Central memory CD4-positive, alpha-beta T cell (primary cell): Measurements from ENCODE around the gene VPS13A.
"Not testable (repeated sequence)": the region's sequence is repeated elsewhere in the genome, so short reads cannot be mapped to it uniquely, and the experiment has no call there.

Experiments used
- DNase-seq: peaks from one replicate; pipeline ENCODE4 v3.0.0; 2022

Gene VPS13A

DNA sequence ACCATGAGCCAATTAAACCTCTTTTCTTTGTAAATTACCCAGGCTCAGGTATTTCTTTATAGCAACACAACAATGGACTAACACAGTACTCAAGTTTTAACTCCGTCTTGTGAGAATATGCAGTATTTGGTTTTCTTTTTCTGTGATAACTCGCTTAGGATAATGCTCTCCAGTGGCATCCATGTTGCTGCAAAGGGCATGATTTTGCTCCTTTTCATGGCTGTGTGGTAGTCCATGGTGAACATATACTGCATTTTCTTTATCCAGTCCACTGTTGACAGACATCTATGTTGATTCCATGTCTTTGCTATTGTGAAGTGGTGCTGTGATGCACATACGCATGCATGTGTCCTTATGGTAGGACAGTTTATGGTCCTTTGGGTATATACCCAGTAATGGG is 10.9 kb downstream of the VPS13A start:
- no peak for DNase-seq

DNA sequence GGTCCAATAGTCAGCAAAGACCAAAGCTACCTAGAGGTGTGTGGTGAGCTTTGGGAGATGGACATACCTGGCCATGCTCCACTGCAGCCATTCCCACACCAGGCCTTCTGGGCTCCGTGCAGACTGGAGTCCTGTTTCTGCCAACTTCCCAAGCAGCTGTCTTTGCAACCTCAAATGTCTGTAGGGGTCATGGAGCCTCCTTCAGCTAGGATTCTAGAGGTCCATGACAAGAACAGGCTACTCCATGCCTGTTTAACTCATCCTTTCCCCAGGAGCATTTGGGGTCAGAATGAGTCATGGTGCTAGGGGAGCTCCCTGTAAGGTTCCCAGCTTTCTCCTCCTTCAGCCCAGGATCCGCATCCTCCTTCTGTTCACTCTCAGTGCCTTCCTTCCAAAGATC is 17.1 kb downstream of the VPS13A start:
- DNase-seq = no peak

DNA sequence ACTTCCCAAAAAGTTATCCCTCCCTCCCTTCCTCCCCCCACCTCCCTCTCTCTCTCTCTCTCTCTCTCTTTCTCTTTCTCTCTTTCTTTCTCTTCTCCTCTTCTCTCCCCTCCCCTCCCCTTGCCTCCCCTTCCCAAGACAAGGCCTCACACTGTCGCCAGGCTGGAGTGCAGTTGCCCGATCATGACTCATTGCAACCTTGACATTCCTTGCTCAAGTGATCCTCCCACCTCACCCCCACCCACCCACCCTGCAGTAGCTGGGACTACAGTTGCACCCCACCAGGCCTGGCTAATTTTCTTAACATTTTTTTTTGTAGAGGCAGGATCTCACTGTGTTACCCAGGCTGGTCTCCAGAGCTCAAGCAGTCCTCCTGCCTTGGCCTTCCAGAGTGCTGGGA is 32.8 kb downstream of the VPS13A start:
- DNase-seq = no peak

DNA sequence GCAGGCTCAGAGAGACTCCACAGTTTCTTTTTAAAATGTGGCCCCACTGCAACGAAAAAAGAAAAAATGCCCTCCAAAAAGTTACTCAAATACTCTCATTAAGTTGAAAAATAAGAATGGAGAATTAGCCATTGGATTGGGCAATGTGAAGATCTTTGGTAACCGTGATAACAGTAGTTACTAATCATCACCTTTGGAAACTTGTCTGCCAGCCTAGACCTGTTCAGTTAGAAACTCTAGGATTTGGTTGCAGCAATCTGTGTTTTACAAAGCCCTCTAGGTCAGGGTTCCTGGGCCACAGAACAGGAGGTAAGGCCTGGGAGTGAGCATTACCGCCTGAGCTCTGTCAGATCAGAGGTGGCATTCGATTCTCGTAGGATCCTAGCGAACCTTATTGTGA is 34.2 kb downstream of the VPS13A start:
- DNase-seq = no peak

DNA sequence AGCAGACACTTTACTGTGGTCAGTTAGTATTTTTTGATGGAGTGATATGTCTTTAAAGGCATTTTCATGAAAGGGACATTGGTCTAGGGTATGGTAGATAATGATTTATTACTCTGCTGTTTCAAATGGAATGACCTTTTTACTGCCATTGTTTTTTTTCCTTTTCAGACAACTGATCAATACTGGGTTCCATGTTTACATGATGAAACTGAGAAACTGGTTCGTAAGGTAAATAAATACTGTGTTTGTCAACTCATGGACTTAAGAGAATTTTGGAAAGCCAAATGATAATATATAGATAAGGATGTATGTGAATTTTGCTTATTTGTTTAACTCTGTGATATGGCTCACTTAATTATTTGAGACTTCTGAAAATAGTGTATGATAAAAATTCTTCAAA is 35.5 kb downstream of the VPS13A start:
- DNase-seq = no peak

DNA sequence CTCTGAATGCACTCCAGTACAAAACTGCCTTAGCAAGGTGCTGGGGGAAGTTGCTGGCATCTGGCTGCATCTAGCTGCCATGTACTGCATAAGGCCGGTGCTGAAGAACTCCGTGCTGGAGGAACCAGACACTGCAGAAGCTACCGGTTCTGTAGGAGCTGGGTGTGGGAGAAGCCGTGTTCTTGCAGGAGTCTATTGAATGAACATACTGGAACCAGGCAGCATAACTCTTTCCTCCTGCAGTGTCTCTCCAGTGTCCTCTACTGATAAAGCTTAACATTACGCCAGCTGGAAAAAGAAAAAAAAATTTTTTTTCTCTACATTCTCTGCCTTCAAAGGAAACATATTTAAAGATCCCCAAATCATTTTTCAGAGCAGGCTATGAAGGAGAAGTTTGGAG is 38.5 kb downstream of the VPS13A start:
- no peak for DNase-seq

DNA sequence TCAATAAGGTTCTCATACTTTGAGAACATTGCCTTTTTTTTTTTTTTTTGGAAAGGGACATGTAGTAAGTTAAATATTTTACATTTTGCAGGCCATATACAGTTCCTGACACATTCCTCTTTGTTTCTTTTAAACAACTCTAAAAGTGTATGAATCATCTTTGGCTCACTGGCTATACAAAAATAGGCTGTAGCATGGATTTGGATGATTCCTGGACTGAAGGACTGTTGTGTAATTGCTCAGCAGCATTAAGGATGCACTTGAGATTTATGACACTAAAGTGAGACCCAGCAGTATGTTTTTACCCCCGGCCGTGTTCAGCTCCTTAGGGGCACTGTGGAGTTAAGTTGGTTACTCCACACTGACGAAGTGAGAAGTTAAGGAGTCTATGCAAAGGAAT is 41.3 kb downstream of the VPS13A start:
- no peak for DNase-seq

DNA sequence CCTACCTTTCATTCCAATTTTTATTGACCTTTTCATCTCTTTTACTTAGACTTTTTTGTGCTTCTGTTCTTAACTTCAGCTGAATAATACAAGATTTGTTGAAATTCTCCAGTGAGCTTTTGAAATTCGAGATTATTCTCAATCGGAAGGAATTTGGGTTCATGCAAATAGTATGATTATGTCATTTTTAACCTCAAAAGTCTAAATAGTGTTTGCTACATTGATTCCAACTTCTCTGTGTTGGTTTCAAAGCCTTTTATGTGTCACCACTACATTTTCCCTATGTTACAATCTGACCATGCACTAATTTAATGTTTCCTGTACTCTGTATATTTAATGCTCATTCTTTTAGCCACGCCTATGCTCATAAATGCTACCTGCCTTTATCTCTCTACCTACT is 44.1 kb downstream of the VPS13A start:
- DNase-seq = no peak

DNA sequence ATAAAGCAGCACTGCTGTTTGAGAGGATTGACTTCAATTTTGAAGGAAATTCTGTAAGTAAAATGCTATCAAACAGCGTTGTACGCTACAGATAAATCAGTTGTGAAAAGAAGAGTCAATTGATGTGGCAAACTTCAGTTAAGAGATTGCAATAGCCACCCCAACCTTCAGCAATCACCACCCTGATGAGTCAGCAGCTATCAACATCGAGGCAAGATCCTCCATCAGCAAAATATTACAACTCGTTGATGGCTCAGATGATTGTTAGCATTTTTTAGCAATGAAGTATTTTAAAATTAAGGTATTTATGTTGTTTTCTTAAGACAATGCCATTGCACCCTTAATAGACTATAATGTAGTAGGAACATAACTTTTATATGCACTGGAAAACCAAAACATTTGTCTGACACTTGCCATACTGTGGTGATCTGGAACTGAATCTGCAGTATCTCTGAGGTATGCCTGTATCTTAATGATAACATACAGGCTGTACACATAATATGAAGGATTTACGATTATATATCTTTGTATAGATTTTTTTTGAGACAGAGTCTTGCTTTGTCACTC is 47.5 kb downstream of the VPS13A start:
- DNase-seq = no peak

DNA sequence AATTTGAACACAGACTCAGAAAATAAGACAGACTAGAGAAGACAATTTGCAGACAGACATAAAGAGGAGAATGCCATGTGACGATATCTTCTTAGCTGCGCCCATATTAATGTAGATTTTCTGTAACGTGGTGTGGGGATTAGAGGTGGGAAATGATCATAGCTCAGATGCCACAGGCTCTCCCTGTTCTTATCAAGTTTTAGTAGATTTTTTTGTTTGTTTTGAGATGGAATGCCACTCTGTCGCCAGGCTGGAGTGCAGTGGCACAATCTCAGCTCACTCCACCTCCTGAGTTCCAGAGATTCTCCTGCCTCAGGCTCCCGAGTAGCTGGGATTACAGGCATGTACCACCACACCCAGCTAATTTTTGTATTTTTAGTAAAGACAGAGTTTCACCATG is 59.4 kb downstream of the VPS13A start:
- no peak for DNase-seq

DNA sequence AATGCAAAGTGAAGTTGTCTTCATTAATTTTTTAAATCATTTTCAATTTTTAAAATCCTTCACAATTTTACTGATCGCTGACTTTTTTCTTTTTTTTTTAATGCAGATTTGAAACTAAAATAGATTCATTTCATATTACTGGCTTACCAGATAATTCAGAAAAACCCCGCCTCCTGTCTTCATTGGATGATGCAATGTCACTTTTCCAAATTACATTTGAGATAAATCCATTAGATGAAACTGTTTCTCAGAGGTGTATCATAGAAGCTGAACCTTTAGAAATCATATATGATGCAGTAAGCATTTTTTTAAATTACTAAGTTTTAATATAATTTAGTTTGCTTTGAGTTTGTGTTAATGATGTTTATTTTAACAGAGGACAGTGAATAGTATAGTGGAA is 60.6 kb downstream of the VPS13A start:
- no peak for DNase-seq

DNA sequence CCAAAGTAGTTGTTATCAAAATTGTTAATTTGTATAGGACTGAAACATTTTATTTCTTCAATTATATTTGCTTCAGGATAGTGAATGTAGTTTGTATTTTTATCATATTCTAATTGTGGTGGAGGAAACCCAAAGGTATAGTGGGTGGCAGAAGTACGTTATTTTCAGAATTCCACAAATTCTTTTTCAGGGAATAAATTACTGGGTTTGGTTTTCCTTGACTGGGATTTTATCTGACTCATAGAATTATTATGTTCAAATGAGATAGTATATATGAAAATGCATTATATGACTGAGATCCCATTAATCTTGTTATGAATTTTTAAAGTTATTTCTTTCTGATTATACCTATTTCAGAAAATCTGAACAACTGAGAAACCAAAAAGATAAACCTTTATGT is 73.7 kb downstream of the VPS13A start:
- no peak for DNase-seq

DNA sequence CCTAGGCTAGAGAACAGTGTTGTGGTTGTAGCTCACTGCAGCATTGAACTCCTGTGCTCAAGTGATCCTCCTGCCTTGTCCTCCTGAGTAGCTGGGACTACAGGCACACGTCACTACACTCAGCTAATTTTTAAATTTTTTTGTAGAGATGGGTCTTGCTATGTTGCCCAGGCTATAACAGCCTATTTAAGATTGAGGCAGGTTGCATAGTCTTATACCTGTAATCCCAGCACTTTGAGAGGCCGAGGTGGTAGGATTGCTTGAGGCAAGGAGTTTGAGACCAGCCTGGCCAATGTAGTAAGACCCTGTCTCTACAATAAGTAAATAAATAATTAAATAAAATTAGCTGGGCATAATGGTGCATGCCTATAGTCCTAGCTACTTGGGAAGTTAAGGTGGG is 79.9 kb downstream of the VPS13A start:
- no peak for DNase-seq

DNA sequence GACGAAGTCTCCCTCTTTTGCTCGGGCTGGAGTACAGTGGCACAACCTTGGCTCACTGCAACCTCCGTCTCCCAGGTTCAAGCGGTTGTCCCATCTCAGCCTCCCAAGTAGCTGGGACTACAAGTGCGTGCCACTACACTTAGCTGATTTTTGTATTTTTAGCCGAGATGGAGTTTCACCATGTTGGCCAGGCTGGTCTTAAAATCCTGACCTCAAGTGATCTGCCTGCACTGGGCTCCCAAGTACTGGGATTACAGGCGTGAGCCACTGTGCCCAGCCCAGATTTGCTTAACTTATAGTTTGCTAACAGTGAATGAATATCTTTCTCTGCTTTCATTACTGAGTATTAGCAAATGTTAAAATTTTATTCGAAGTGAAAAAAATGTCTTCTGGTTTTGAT is 84.3 kb downstream of the VPS13A start:
- DNase-seq = no peak

DNA sequence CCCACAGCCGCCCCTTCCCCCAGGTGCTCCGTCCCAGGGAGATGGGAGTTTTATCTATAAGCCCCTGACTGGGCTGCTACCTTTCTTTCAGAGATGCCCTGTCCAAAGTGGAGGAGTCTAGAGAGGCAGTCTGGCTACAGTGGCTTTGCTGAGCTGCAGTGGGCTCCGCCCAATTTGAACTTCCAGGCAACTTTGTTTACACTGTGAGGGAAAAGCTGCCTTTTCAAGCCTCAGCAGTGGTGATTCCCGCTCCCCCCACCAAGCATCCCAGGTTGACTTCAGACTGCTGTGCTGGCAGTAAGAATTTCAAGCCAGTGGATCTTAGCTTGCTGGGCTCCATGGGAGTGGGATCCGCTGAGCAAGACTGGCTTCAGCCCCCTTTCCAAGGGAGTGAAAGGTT is 90.4 kb downstream of the VPS13A start:
- DNase-seq = not testable (repeated sequence)

DNA sequence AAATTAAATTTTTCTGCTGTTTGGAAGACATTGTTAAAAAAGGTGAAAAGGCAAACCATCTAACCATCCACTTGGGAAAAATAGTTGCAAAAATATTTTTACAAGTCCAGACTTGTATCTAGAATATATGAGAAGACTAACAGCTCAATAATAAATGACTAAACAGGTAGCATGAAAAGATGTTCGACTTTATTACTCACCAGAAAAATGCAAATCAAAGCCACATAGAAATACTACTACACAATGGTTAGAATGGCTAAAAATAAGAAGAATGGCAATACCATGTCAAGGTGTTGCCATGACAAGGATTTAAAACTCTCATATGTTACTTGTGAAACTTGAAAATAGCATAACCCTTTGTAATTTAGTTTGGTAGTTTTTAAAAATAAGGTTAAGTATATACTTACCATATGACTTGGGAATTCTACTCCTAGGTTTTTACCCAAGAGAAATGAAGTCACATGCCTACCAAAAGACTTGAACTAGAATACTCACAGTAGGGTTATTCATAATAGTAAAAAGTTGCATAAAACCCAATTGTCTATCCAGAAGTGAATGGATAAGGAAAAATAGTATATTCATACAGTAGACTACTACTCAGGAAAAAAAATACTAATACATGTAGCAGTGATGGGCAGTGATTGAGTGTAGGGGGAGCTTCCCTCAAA is 93.8 kb downstream of the VPS13A start:
- no peak for DNase-seq

DNA sequence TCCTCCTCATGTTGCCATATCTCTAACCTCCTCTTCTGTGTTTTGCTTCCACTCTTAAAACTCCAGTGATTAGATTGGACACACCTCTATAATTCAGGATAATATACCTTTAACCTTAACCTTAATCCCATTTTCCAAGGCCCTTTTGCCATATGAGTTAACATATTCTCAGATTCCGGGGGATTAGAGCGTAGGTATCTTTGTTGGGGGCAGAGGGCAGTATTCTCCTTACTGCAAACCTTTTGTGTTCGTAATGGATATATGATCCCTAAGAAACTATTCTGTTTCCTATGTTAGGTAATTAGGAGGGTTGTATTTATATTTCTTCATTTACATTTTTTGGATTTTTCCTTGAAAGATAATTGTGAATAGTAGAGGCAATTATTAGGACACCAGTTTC is 99.5 kb downstream of the VPS13A start:
- no peak for DNase-seq

DNA sequence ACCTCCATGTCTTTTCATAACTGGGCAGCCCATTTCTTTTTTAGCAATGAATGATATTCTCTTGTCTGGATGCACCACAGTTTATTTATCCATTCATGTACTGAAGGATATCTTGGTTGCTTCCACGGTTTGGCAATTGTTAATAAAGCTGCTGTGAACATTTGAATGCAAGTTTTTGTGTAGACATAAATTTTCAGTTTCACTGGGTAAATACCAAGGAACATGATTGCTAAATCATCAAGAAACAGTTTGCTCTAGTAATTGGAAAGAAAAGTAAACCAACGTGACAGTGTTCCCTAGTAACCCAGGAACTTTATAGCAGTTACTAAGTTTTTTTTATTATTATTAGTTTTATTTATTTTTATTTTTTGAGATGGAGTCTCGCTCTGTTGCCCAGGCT is 100.4 kb downstream of the VPS13A start:
- DNase-seq = no peak

DNA sequence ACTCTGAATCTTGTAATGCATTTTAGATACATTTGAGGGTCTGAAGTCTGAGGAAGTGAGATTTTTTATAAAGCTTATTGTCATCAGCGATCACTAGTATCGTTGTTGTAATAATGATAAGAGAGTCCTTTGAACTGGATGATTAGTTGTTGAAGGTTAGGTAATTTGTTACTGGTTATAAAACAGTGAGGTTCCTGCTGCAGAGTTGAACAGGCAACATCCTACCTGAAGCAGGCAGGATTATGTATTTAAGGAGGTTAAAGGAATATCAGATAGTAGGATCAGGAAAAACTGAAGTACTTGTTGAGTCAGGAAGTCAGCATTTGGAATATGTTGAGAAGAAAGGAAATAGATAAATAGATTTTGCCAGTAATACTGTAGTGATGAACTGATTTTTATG is 106.7 kb downstream of the VPS13A start:
- DNase-seq = no peak

DNA sequence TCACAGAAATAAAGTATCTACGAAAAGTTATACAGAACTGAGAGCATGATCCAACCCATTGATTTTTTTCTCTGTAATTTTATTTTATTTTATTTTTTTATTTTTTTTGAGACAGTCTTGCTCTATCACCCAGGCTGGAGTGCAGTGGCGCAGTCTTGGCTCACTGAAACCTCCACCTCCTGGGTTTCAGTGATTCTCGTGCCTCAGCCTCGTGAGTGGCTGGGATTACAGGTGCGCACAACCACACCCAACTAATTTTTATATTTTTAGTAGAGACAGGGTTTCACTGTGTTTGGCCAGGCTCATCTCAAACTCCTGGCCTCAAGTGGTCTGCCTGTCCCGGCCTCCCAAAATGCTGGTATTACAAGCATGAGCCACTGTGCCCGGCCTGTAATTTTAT is 107.3 kb downstream of the VPS13A start:
- no peak for DNase-seq

DNA sequence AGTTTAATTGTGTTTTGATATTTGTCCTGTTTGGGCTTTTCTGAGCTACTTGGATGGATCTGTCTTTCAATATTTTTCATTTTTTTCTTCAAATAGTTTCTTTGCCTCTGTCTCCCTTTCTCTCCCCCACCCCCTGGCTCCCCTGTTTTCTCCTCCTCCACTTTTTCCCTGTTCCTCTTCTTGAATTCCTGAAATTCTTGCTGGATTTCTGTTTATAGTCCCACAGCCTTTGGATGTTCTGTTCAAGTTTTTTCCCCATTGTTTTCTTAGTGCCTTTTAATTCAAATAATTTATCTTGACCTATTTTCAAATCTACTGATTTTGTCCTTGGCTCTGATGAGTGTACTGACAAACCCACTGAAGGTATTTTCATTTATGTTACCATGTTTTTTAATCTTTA is 113.0 kb downstream of the VPS13A start:
- DNase-seq = no peak

DNA sequence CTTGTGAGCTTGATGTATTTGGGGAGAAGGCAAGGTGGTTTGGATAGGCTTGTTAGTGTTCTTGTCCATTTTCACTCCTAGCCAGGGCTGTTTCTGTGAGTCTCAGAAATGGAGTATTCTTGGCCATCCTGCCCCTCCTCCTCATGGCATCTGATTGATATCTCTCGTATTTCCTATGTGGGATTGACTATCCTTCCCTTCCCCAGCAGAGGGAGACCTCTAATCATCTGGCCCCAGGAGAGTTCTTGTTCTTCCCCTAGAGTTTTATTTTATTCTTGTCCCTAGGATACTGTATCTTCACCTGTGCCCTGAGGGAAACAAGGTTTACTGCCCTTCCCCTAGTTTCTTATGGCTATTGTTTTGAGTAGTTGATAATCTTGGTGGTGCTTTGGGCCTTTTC is 114.4 kb downstream of the VPS13A start:
- no peak for DNase-seq

DNA sequence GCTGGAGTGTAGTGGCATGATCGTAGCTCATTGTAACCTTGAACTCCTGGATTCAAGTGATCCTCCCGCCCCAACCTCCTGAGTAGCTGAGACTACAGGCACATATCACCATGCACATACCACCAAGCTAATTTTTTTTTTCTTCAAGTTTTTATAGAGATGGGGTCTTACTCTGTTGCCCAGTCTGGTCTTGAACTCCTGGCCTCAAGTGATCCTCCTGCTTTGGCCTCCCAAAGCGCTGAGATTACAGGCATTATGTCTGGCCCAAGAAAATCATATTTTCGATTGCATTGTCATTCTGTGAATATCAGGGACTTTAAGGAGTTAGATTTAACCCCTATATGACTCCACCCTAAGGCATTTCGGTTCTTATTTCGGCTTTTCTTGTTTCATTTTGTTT is 116.6 kb downstream of the VPS13A start:
- no peak for DNase-seq

DNA sequence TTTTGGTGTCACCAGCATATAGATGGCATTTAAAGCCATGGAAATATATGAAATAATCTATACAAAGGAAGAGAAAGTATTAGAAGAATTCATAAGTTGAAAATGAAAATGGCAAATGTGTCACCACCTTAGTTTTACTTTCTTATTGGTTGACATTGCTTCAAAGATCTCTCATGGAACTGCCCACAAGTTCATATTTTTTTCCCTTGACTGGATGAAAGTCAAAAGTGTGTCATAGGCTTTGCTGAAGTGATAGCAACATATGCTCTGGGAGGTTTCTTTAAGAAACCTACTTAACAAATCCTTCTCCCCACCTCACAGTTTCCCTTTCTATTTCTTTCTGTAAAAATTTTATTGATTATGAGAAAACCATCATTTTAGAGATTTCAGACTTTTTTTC is 127.2 kb downstream of the VPS13A start:
- no peak for DNase-seq

DNA sequence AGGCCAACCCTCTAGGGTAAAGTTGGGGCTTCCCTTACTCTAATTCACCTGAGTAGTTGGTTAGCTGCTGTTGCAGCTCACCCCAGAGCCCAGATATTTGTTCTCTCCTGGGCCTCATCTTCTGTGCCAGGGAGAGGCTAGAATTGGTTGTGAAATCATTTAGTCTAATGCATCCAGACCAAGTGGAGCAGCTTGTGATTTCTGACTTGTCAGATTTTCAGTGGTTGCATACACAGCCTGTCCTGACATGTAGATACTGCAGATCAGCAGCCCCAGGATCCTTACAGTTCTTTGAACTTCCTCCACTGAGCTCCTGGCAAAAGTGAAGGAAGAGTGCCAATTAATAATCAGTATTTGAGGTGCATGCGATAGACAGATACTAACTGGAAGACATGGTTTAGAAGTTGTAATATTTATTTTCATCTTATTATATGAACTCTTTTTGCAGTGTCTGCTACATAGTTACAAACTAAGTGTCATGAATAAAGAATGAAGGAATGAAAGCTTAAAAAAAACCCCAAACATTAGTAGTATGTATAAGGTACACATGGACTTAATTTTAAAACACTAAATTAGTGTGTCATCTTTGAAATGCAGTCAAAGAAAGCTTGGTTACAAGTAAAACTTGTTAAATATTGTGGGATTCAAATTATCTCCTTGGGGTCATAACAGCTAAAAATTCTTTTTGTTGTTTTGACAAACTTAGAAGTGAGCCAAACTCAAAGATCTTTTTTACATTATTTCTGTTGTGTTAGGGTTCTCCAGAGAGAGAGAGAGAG is 128.5 kb downstream of the VPS13A start:
- DNase-seq = no peak
